ENCODE measurements around the gene NGEF.

The NGEF gene

GRCh38 chr2:232903989-232904388 lies 109.1 kb downstream of the NGEF start:
- Histone ChIP-seq H3K27me3 (ENCODE audit: insufficient read depth, low read length, poor library complexity) (no peaks in the 10 kb centered on the region), H3K9me3 (ENCODE audit: insufficient read depth, low read length, severe bottlenecking) (no peaks in the 10 kb centered on the region), H3K79me2 (ENCODE audit: insufficient read depth, low read length) (no peaks in the 10 kb centered on the region), H4K20me1 (ENCODE audit: insufficient read depth, low read length) (no peaks in the 10 kb centered on the region), H3K9ac (ENCODE audit: low read depth, low read length) (no peak overlapping the region), H3K4me1 (ENCODE audit: insufficient read depth, low read length) (no peaks in the 10 kb centered on the region), H2AFZ (ENCODE audit: low read depth, low read length) (no peak overlapping the region), H3K36me3 (ENCODE audit: insufficient read depth, low read length) (no peaks in the 10 kb centered on the region), H3K4me2 (ENCODE audit: insufficient read depth, low read length) (no peak overlapping the region), H3K27ac (ENCODE audit: low read length) (no peak overlapping the region), H3K4me3 (ENCODE audit: low read depth in 1 of 2, low read length in 2 of 2) (no peak overlapping the region)
- TF ChIP-seq CTCF (IDR thresholded peaks at IDR 0.05; ENCODE audit: borderline replicate concordance, extremely low read depth, low read length, poor library complexity, severe bottlenecking) (no peak), EZH2 (IDR thresholded peaks at IDR 0.05; ENCODE audit: borderline replicate concordance, low read depth, low read length, severe bottlenecking) (no peak)
- ATAC-seq (ENCODE audit: insufficient read depth, low read depth) (no peak), DNase-seq (no peak)

DNA sequence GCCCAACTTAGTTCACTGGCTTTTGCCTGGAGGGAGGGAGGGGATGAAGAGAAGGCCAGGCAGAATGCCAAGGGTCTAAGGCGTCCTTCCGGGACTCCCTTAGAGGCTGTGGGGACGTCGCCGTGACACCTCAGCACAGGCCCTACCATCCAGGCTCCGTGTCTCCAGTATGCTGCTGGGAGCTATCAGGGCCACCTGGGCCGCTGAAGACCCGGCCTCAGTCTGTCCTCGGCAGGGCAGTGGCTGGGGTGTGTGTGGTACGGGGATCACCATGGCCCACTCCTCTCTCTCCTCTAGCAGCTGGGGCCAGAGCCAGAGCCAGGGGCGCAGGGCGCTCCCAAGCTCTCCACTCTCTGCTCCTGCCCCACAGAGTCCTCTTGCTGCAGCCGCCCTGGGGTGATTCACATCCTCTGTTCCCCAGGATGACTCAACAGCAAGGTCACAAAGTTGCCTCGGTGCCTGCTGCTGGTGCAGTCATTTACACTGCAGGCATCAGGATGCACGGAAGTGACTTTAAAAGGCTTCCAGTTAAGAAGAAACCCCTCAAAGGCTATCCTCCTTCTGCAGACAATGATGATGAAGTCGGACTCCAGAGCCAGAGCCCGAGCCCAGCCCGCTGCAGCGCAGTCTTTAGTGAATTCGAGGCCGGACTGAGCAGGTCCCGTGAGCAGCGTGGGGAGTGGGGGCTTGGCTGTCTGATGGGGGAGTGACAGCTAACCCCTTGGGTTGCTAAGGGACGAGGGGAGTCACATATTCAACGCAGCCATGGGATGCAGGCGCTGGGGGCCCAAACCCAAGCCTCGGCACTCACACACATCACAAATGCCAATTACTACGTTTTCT lies 111.1 kb downstream of the NGEF start:
- no peak overlapping the region for H2AFZ ChIP-seq (ENCODE audit: low read depth, low read length)
- no peak for ATAC-seq (ENCODE audit: insufficient read depth, low read depth)

DNA sequence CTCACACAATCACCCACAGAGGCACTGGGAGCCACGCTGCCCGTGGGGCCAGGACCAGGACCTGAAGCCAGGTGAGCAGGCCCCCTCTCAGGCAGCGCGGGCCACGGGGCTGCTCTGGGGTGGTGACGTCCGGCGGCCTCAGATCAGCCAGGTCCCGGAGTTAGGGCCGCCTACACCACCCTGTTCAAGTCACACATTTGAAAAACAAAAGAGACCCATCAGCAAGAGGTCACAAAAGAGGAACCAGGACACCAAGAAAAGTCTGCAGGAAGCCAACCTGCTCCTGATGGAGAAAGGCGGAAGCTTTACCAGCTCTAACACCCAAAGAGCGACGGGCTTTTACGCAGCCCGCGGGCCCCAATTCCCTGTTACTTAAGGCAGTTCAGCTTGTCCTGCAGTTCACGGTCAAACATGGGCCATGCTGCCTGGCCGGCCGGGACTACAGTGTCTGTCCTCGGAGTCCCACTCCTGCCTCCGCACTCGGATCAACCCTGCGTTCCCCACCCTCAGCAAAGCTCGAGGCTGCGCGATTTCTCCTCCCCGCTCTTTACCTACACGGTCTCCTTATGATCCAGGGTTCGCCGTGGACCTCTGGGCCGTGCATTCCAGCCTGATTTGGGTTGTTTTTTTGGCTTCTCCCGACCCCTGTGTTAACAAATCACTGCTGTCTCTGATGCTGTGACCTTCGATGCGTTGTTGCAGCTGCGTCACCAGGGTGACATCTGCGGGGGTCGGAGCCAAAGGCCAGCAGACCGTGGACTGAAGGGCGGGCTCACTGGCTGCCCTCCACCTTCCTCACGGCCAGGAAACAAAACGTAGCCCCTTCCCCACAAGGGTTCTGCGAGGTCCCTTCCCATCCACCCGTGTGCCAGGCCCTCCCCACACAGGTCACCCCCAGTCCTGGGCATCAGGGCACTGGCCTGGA lies 112.0 kb downstream of the NGEF start:
- H3K79me2 ChIP-seq (ENCODE audit: insufficient read depth, low read length), result no peaks in the 10 kb centered on the region
- TF ChIP-seq CTCF (IDR thresholded peaks at IDR 0.05; ENCODE audit: borderline replicate concordance, extremely low read depth, low read length, poor library complexity, severe bottlenecking) (no peak), EZH2 (IDR thresholded peaks at IDR 0.05; ENCODE audit: borderline replicate concordance, low read depth, low read length, severe bottlenecking) (no peak)
- no peaks in the 10 kb centered on the region for H3K4me1 ChIP-seq (ENCODE audit: insufficient read depth, low read length)
- H3K4me2 ChIP-seq (ENCODE audit: insufficient read depth, low read length), result no peak overlapping the region
- H4K20me1 ChIP-seq (ENCODE audit: insufficient read depth, low read length), result no peaks in the 10 kb centered on the region
- DNase-seq (no peak), ATAC-seq (ENCODE audit: insufficient read depth, low read depth) (no peak)
- H3K9ac ChIP-seq (ENCODE audit: low read depth, low read length), result no peak overlapping the region
- no peak overlapping the region for H3K27ac ChIP-seq (ENCODE audit: low read length)
- H2AFZ ChIP-seq (ENCODE audit: low read depth, low read length), result no peak overlapping the region
- H3K27me3 ChIP-seq (ENCODE audit: insufficient read depth, low read length, poor library complexity), result no peaks in the 10 kb centered on the region
- no peak overlapping the region for H3K4me3 ChIP-seq (ENCODE audit: low read depth in 1 of 2, low read length in 2 of 2)
- H3K36me3 ChIP-seq (ENCODE audit: insufficient read depth, low read length), result no peaks in the 10 kb centered on the region
- no peaks in the 10 kb centered on the region for H3K9me3 ChIP-seq (ENCODE audit: insufficient read depth, low read length, severe bottlenecking)

More for the DNA sequence above, 111.1 kb downstream of the NGEF start:
- Histone ChIP-seq H3K27me3 (ENCODE audit: insufficient read depth, low read length, poor library complexity) (no peaks in the 10 kb centered on the region), H3K79me2 (ENCODE audit: insufficient read depth, low read length) (no peaks in the 10 kb centered on the region), H3K27ac (ENCODE audit: low read length) (no peak overlapping the region), H3K4me3 (ENCODE audit: low read depth in 1 of 2, low read length in 2 of 2) (no peak overlapping the region), H3K9me3 (ENCODE audit: insufficient read depth, low read length, severe bottlenecking) (no peaks in the 10 kb centered on the region), H4K20me1 (ENCODE audit: insufficient read depth, low read length) (no peaks in the 10 kb centered on the region), H3K4me2 (ENCODE audit: insufficient read depth, low read length) (no peak overlapping the region), H3K4me1 (ENCODE audit: insufficient read depth, low read length) (no peaks in the 10 kb centered on the region), H3K9ac (ENCODE audit: low read depth, low read length) (no peak overlapping the region), H3K36me3 (ENCODE audit: insufficient read depth, low read length) (no peaks in the 10 kb centered on the region)
- TF ChIP-seq CTCF (IDR thresholded peaks at IDR 0.05; ENCODE audit: borderline replicate concordance, extremely low read depth, low read length, poor library complexity, severe bottlenecking) (no peak), EZH2 (IDR thresholded peaks at IDR 0.05; ENCODE audit: borderline replicate concordance, low read depth, low read length, severe bottlenecking) (no peak)
- DNase-seq, result no peak
